ENCODE measurements around the gene SLC35F3. TPM values are rescaled to one million over a fixed set of nuclear protein-coding genes. Genes with fewer than 3 reads are reported as not detected.

The SLC35F3 gene
- total and polyA plus RNA-seq, 2 donors from 2014 or later, result 0.41 to 0.66 TPM

- FAIRE-seq (no peak), DNase-seq (no peak)
- H3K9ac ChIP-seq (ENCODE audit: low read length in 3 of 3), result no peak overlapping the region
- H3K36me3 ChIP-seq (ENCODE audit: control insufficient read depth in 2 of 3, insufficient read depth in 3 of 3, low read length in 3 of 3), result no peaks in the 10 kb centered on the region
- no peak overlapping the region for H3K4me3 ChIP-seq (ENCODE audit: low read length in 3 of 3)
- H3K9me3 ChIP-seq (ENCODE audit: control insufficient read depth in 2 of 3, insufficient read depth in 1 of 3, low read length in 3 of 3), result peaks cover 0 to 3% (median 0%) of the 10 kb centered on the region in 3 donors
- intact Hi-C loops (cut with DNase I), result no loop called here
- H3K27me3 ChIP-seq (ENCODE audit: control insufficient read depth, insufficient read depth, low read length), result no peaks in the 10 kb centered on the region
- TF ChIP-seq, protein P1, sequence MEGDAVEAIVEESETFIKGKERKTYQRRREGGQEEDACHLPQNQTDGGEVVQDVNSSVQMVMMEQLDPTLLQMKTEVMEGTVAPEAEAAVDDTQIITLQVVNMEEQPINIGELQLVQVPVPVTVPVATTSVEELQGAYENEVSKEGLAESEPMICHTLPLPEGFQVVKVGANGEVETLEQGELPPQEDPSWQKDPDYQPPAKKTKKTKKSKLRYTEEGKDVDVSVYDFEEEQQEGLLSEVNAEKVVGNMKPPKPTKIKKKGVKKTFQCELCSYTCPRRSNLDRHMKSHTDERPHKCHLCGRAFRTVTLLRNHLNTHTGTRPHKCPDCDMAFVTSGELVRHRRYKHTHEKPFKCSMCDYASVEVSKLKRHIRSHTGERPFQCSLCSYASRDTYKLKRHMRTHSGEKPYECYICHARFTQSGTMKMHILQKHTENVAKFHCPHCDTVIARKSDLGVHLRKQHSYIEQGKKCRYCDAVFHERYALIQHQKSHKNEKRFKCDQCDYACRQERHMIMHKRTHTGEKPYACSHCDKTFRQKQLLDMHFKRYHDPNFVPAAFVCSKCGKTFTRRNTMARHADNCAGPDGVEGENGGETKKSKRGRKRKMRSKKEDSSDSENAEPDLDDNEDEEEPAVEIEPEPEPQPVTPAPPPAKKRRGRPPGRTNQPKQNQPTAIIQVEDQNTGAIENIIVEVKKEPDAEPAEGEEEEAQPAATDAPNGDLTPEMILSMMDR (IDR thresholded peaks at IDR 0.05; ENCODE audit: borderline replicate concordance, extremely low read depth, insufficient read depth), result no peak
- no peaks in the 10 kb centered on the region for H3K4me1 ChIP-seq (ENCODE audit: control insufficient read depth in 2 of 3, insufficient read depth in 2 of 3, low read depth in 1 of 3, low read length in 3 of 3)
- H3K27ac ChIP-seq (ENCODE audit: low read depth in 2 of 2, low read length in 2 of 2), result no peak overlapping the region
These were observed 426.4 kb downstream of the SLC35F3 start for GRCh38 chr1:234330843-234331215.

GRCh38 chr1:234331507-234331906, 427.0 kb downstream of the SLC35F3 start:
- Histone ChIP-seq H3K4me3 (ENCODE audit: low read length in 3 of 3) (no peak overlapping the region), H3K27me3 (ENCODE audit: control insufficient read depth, insufficient read depth, low read length) (no peaks in the 10 kb centered on the region), H3K9me3 (ENCODE audit: control insufficient read depth in 2 of 3, insufficient read depth in 1 of 3, low read length in 3 of 3) (peaks cover 0 to 10% (median 1%) of the 10 kb centered on the region in 3 donors), H3K36me3 (ENCODE audit: control insufficient read depth in 2 of 3, insufficient read depth in 3 of 3, low read length in 3 of 3) (no peaks in the 10 kb centered on the region), H3K9ac (ENCODE audit: low read length in 3 of 3) (no peak overlapping the region), H3K27ac (ENCODE audit: low read depth in 2 of 2, low read length in 2 of 2) (no peak overlapping the region), H3K4me1 (ENCODE audit: control insufficient read depth in 2 of 3, insufficient read depth in 2 of 3, low read depth in 1 of 3, low read length in 3 of 3) (no peaks in the 10 kb centered on the region)
- intact Hi-C loops (cut with DNase I), result no loop called here
- DNase-seq, result no peak
- no peak for FAIRE-seq
- TF ChIP-seq, protein P1 (IDR thresholded peaks at IDR 0.05; ENCODE audit: borderline replicate concordance, extremely low read depth, insufficient read depth), result no peak

- Histone ChIP-seq H3K9me3 (ENCODE audit: control insufficient read depth in 2 of 3, insufficient read depth in 1 of 3, low read length in 3 of 3) (peaks cover 2 to 27% (median 7%) of the 10 kb centered on the region in 3 donors), H3K27me3 (ENCODE audit: control insufficient read depth, insufficient read depth, low read length) (no peaks in the 10 kb centered on the region), H3K27ac (ENCODE audit: low read depth in 2 of 2, low read length in 2 of 2) (no peak overlapping the region), H3K4me1 (ENCODE audit: control insufficient read depth in 2 of 3, insufficient read depth in 2 of 3, low read depth in 1 of 3, low read length in 3 of 3) (no peaks in the 10 kb centered on the region), H3K9ac (ENCODE audit: low read length in 3 of 3) (no peak overlapping the region), H3K4me3 (ENCODE audit: low read length in 3 of 3) (no peak overlapping the region), H3K36me3 (ENCODE audit: control insufficient read depth in 2 of 3, insufficient read depth in 3 of 3, low read length in 3 of 3) (no peaks in the 10 kb centered on the region)
- intact Hi-C loops (cut with DNase I), result no loop called here
- DNase-seq (no peak), FAIRE-seq (no peak)
- TF ChIP-seq, protein P1 (IDR thresholded peaks at IDR 0.05; ENCODE audit: borderline replicate concordance, extremely low read depth, insufficient read depth), result no peak
These were observed 431.9 kb downstream of the SLC35F3 start for GRCh38 chr1:234336359-234336758.

- no peak for DNase-seq
- peaks cover 2 to 27% (median 7%) of the 10 kb centered on the region in 3 donors for H3K9me3 ChIP-seq (ENCODE audit: control insufficient read depth in 2 of 3, insufficient read depth in 1 of 3, low read length in 3 of 3)
- no peaks in the 10 kb centered on the region for H3K27me3 ChIP-seq (ENCODE audit: control insufficient read depth, insufficient read depth, low read length)
- intact Hi-C loops (cut with DNase I), result no loop called here
- TF ChIP-seq, protein P1 (IDR thresholded peaks at IDR 0.05; ENCODE audit: borderline replicate concordance, extremely low read depth, insufficient read depth), result no peak
- H3K27ac ChIP-seq (ENCODE audit: low read depth in 2 of 2, low read length in 2 of 2), result no peak overlapping the region
- H3K36me3 ChIP-seq (ENCODE audit: control insufficient read depth in 2 of 3, insufficient read depth in 3 of 3, low read length in 3 of 3), result no peaks in the 10 kb centered on the region
- H3K4me3 ChIP-seq (ENCODE audit: low read length in 3 of 3), result no peak overlapping the region
- FAIRE-seq, result no peak
- H3K9ac ChIP-seq (ENCODE audit: low read length in 3 of 3), result no peak overlapping the region
- H3K4me1 ChIP-seq (ENCODE audit: control insufficient read depth in 2 of 3, insufficient read depth in 2 of 3, low read depth in 1 of 3, low read length in 3 of 3), result no peaks in the 10 kb centered on the region
These were observed 432.8 kb downstream of the SLC35F3 start for GRCh38 chr1:234337233-234337632.

Data from kidney (tissue), 14 donors.